Epithelial cell of proximal tubule (primary cell): ENCODE data around the gene MCM6. TPM values are rescaled to one million over a fixed set of nuclear protein-coding genes. Genes with fewer than 3 reads are reported as not detected.
"Not testable (repeated sequence)": the region's sequence is repeated elsewhere in the genome, so short reads cannot be mapped to it uniquely, and the experiment has no call there.

ENCODE experiments used
- DNase-seq: peaks from one replicate; pipeline ENCODE4 v3.0.0-alpha.2; 2011; ENCODE audit warnings: low read depth
- H3K4me3 ChIP-seq: 2 replicates; pipeline ENCODE4 v1.5.1; 2011; ENCODE audit warnings: low read depth, mild to moderate bottlenecking, low read length
- total RNA-seq: library from RNA; depleted of rRNA; stranded (reverse); fragments of >200 nt; gene quantifications from 2 replicates; pipeline ENCODE4 v1.2.3, GENCODE V29; 2015
- TF ChIP-seq, protein P1 (sequence below): conservative IDR thresholded peaks from 2 replicates; pipeline ENCODE4 v1.5.1; 2012; ENCODE audit warnings: low read depth, mild to moderate bottlenecking, low read length

Gene MCM6
- total RNA-seq, 1 donor from 2014 or later, result 37.8 TPM

- no peak for DNase-seq
- TF ChIP-seq, protein P1, sequence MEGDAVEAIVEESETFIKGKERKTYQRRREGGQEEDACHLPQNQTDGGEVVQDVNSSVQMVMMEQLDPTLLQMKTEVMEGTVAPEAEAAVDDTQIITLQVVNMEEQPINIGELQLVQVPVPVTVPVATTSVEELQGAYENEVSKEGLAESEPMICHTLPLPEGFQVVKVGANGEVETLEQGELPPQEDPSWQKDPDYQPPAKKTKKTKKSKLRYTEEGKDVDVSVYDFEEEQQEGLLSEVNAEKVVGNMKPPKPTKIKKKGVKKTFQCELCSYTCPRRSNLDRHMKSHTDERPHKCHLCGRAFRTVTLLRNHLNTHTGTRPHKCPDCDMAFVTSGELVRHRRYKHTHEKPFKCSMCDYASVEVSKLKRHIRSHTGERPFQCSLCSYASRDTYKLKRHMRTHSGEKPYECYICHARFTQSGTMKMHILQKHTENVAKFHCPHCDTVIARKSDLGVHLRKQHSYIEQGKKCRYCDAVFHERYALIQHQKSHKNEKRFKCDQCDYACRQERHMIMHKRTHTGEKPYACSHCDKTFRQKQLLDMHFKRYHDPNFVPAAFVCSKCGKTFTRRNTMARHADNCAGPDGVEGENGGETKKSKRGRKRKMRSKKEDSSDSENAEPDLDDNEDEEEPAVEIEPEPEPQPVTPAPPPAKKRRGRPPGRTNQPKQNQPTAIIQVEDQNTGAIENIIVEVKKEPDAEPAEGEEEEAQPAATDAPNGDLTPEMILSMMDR, result no peak
- no peak overlapping the region for H3K4me3 ChIP-seq
Observed at GRCh38 chr2:135890149-135890548, 13.9 kb upstream of the MCM6 start.

GRCh38 chr2:135888587-135888986 is 12.3 kb upstream of the MCM6 start:
- not testable (repeated sequence) for H3K4me3 ChIP-seq, DNase-seq

DNA sequence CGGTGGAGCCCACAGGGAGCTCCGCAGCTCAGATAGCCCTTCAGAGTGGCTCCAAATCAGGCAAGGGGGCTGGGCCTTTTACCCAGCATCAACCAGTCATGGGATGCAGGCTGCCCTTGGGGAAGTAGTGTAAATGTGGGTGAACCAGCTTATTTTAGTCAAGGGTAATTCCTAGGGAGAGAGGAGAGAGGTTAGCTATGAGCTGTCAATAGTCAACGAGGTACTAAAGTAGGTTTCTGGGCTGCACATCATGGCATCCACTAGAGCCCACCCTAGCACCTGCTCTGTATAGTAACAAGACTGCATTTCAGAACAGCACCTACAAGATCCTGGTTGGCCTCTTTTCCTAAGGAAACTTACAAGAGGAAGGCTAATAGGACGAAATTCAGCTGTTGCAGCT is 9.5 kb upstream of the MCM6 start:
- TF ChIP-seq, protein P1, result no peak
- no peak for DNase-seq
- no peak overlapping the region for H3K4me3 ChIP-seq

- TF ChIP-seq, protein P1, result no peak
- no peak for DNase-seq
- H3K4me3 ChIP-seq, result no peak overlapping the region
Observed at GRCh38 chr2:135882415-135882814, 6.2 kb upstream of the MCM6 start.

GRCh38 chr2:135876770-135877169 is 527 bp upstream of the MCM6 start:
- H3K4me3 ChIP-seq, result peak overlapping the region; percentile 82
- DNase-seq, result not testable (repeated sequence)

DNA sequence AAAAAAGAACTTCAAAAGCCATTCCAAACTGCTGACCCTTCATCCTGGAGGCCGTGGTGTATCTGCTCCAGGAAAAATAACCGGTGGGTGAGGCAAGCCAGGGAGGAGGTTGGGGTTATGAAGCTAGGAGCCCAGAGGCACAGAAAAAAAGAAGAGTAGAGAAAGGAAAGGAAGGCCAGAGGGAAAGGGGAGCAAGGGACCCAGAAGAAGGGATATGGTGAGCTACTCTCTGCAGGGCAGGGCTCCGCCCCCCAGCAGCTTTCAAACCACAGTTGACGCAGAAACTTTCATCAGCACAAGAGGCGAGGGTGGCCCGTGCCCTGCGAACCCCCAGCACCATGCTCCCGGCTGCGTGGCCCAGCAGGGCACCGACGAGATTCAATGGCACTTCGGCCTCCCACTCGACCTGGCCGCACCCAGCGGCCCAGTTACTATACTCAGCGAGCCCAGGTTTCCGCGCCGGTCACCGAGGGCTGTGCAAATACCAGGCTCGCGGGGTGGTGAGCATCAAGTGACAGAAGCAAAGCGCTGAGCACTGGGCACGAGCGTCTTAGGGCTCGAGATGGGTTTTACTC is 665 bp downstream of the MCM6 start:
- TF ChIP-seq, protein P1, result no peak
- H3K4me3 ChIP-seq, result peak overlapping the region; percentile 82
- DNase-seq, result no peak

DNA sequence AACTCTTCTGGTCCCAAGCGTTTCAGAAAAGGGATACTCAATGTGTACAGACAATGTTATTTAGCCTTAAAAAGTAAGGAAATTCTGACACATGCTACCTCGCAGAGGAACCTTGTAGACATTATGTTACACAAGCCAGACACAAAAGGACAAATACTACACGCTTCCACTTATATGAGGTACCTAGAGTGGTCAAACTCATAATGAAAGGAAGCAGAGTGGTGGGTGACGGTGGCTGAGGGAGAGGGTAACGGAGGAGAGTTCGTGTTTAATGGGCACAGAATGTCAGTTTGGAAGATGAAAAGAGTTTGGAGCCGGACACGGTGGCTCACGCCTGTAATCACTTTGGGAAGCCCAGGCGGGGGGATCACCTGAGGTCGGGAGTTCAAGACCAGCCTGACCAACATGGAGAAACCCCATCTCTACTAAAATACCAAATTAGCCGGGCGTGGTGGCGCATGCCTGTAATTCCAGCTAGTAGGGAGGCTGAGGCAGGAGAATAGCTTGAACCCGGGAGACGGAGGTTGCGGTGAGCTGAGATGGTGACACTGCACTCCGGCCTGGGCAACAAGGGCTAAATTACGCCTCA is 1.4 kb downstream of the MCM6 start:
- peak overlapping the region; percentile 82 for H3K4me3 ChIP-seq
- TF ChIP-seq, protein P1, result no peak

DNA sequence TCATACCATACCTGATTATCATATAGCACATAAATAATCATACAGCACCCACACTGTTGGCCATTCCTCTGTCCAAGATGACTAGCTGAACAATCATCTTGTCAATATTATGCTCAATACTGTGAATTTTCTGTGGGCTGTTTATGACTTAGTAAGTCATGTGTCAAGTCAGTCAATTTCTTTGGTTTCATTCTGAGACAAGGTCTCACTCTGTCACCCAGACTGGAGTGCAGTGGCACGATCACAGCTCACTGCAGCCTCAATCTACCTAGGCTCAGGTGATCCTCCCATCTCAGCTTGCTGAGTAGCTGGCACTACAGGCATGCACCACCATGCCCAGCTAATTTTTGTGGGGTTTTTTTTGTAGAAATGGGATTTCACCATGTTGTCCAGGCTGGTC is 5.7 kb downstream of the MCM6 start:
- TF ChIP-seq, protein P1, result no peak

More for the DNA sequence above, 1.4 kb downstream of the MCM6 start:
- no peak for DNase-seq

More for the DNA sequence above, 5.7 kb downstream of the MCM6 start:
- H3K4me3 ChIP-seq, result no peak overlapping the region
- no peak for DNase-seq
